T47D (cell line): Measurements from ENCODE around the gene THBS2.

ENCODE experiments used
- DNase-seq, 2 experiments: peaks; one replicate each; pipeline versions ENCODE4 v3.0.0 to v3.0.0-alpha.2; 2011 to 2012; ENCODE audit warnings: low read depth in 1 of 2, low spot score in 1 of 2
- JUND ChIP-seq: IDR thresholded peaks from 2 replicates; pipeline ENCODE4 v1.6.1; 2012; ENCODE audit warnings: low read depth
- in situ Hi-C: cut with HindIII; loops from 2 replicates; pipeline ENCODE4 v1.10.0; 2016; ENCODE audit warnings: low sequenced_read_pairs, low pct_unique_long_range_greater_than_20kb

The THBS2 gene

DNA sequence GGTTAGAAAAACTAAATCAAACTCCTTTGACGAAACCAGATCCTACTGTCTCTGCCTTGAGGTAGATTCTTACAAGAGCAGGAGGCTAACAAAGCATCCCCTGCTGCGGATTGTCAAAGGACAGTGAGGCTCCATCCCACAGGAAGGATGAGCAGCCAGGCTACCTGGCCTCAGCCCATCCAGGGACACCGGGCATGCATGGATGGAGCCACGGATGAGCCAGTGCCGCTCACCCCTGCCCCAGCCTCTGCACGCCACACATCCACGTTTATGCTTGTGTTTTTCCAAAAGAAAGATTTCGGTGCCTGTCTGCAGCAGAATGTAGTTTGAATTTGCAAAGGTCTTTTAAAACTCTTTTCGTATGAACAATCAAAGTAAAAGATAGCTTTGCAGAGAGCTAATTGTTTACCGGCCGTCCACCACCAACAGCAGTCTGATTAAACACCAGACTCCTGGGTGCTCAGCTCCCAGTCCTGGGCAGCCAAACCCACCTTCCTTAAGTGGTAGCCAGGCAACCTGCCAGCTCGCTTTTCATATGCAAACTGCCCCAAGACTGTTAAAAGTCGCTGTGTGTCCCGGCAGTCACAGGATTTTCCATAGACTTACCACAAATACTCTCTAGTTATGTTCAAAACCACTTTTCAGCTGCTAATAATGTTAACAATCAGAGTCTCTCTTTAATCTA is 999 bp downstream of the THBS2 start:
- in situ Hi-C loops: no loop called here
- no peak for DNase-seq
- no peak for TF ChIP-seq JUND

- in situ Hi-C loops: no loop called here
- no peak for DNase-seq
- no peak for TF ChIP-seq JUND
Observed at GRCh38 chr6:169251822-169252504, 1.7 kb downstream of the THBS2 start.

GRCh38 chr6:169251371-169251802 is 2.3 kb downstream of the THBS2 start:
- no peak for TF ChIP-seq JUND
- in situ Hi-C loops: no loop called here
- no peak for DNase-seq

- in situ Hi-C loops: no loop called here
- peak in 1 of 2 experiments; percentile 9 for DNase-seq
- no peak for TF ChIP-seq JUND
Observed at GRCh38 chr6:169250660-169251059, 3.0 kb downstream of the THBS2 start.

DNA sequence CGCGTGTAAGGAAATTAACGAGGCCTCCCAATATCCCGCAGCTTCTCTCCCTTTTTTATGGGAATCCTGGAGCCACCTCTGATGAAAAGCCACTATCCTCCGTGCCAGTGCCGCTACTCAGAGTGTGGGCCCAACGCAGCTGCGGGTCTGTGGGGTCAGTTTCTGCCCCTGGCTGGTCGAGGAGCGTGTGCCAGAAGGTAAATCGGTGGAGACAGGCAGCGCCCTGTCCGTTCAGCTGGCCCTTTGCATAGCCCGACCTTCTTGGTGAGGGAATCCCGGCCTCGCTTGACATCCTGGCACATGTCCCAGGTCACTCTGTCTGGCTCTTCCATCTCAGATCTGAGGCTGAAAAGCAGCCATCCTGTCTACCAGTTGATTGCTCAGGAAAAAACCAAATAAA is 4.6 kb downstream of the THBS2 start:
- TF ChIP-seq JUND: no peak
- DNase-seq: no peak
- in situ Hi-C loops: no loop called here

- in situ Hi-C loops: no loop called here
- TF ChIP-seq JUND: no peak
- no peak for DNase-seq
Observed at GRCh38 chr6:169248521-169248971, 5.1 kb downstream of the THBS2 start.

GRCh38 chr6:169247991-169248390 is 5.7 kb downstream of the THBS2 start:
- in situ Hi-C loops: no loop called here
- no peak for DNase-seq
- no peak for TF ChIP-seq JUND

GRCh38 chr6:169247419-169247818 is 6.2 kb downstream of the THBS2 start:
- no peak for DNase-seq
- in situ Hi-C loops: no loop called here
- no peak for TF ChIP-seq JUND

GRCh38 chr6:169246445-169246844 is 7.2 kb downstream of the THBS2 start:
- in situ Hi-C loops: no loop called here
- no peak for TF ChIP-seq JUND
- no peak for DNase-seq

DNA sequence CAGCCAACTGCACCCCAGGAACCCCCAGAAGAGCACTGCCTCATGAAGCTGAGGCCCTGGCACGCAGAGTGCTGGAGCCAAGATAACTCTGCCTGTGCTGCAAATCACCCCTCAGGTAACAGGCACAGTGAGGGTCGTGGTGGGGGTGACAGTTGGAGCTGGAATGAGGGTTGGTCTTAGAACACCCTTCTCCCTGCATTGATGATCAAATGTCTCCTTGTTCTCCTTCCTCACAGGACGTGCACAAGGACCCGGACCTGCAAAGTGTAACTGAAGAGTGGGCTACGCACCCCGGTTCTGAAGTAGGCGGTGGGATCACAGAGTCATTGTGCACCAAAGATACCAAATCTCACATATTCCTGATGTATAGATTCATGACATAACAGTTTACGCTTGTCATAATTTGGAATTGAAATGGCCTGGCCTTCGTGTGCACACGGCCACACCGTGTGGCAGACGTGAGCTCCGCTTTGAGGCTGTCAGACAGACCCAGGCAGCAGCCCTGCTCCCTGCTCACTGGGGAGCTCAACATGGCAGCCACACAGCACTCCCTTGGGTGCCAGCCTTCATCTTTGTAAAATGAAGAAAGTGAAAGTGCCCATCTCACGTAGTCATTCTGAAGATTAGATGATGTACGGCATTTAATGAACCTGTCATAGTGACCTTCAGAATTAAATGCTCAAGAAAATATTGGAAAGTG is 8.8 kb downstream of the THBS2 start:
- no peak for DNase-seq
- in situ Hi-C loops: no loop called here
- TF ChIP-seq JUND: no peak

DNA sequence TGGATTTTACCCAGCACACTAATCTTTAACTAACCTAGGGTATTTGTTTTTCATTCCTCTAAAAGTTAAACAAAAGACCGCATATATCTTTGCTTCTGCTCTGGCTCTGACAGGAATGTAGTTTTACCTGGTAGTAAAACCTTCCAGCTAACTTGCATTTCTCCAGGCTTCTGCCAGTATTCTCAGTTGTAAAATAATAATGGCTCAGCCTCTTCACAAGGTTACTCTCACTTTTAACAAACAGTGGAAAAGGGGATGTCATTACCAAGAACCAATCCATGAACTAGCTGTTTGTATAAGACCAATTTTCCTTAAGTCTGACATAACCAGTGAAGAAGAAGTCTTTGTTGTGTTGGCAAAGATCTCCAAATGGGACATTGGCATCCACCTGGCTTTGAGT is 10.0 kb downstream of the THBS2 start:
- in situ Hi-C loops: no loop called here
- peak; percentile 22 to 26 for DNase-seq
- TF ChIP-seq JUND: no peak

- no peak for TF ChIP-seq JUND
- no peak for DNase-seq
Observed at GRCh38 chr6:169243186-169243585, 10.5 kb downstream of the THBS2 start.

More at GRCh38 chr6:169243186-169243585, 10.5 kb downstream of the THBS2 start:
- in situ Hi-C loops: no loop called here
